ENCODE data around the gene RSPH3.
A peak's percentile ranks its signal among the peaks of the same experiment; 100 is the strongest.
"Not testable (repeated sequence)": the region's sequence is repeated elsewhere in the genome, so short reads cannot be mapped to it uniquely, and the experiment has no call there.

The RSPH3 gene

GRCh38 chr6:158999666-159000403 lies at the start of gene RSPH3:
TSS of gene RSPH3 (minus strand) at chr6:159000202. CDS start at chr6:158999550, 652 bp downstream.
- peak; percentile 97 for DNase-seq

GRCh38 chr6:159047891-159048685 lies 48.1 kb upstream of the RSPH3 start:
- no peak for DNase-seq

- DNase-seq = no peak
Observed at GRCh38 chr6:159045801-159046200, 45.8 kb upstream of the RSPH3 start.

- DNase-seq = peak; percentile 88
Observed at GRCh38 chr6:159044899-159045727, 45.1 kb upstream of the RSPH3 start, which contains the start of gene TAGAP. TSS of gene TAGAP (minus strand) at chr6:159044991. CDS start at chr6:159044146, 845 bp downstream.

GRCh38 chr6:159043947-159044346 lies 43.9 kb upstream of the RSPH3 start:
- DNase-seq = no peak

GRCh38 chr6:159043251-159043650 lies 43.2 kb upstream of the RSPH3 start:
- no peak for DNase-seq

- no peak for DNase-seq
Observed at GRCh38 chr6:159042826-159043181, 42.8 kb upstream of the RSPH3 start.

GRCh38 chr6:159042003-159042825 lies 42.2 kb upstream of the RSPH3 start:
- DNase-seq = peak; percentile 90

- no peak for DNase-seq
Observed at GRCh38 chr6:159041181-159041580, 41.2 kb upstream of the RSPH3 start.

- no peak for DNase-seq
Observed at GRCh38 chr6:159039885-159040258, 39.9 kb upstream of the RSPH3 start.

- no peak for DNase-seq
Observed at GRCh38 chr6:159038914-159039884, 39.2 kb upstream of the RSPH3 start.

- DNase-seq = not testable (repeated sequence)
Observed at GRCh38 chr6:159038318-159038717, 38.3 kb upstream of the RSPH3 start.

- DNase-seq = no peak
Observed at GRCh38 chr6:159037756-159038290, 37.8 kb upstream of the RSPH3 start.

GRCh38 chr6:159036673-159037072 lies 36.7 kb upstream of the RSPH3 start:
- no peak for DNase-seq

- DNase-seq = no peak
Observed at GRCh38 chr6:159035891-159036290, 35.9 kb upstream of the RSPH3 start.

GRCh38 chr6:159033160-159034049 lies 33.4 kb upstream of the RSPH3 start:
- DNase-seq = no peak

GRCh38 chr6:159031846-159032245 lies 31.8 kb upstream of the RSPH3 start:
- DNase-seq = no peak

- no peak for DNase-seq
Observed at GRCh38 chr6:159030168-159030567, 30.2 kb upstream of the RSPH3 start.

GRCh38 chr6:159025224-159025623 lies 25.2 kb upstream of the RSPH3 start:
- DNase-seq = not testable (repeated sequence)

- no peak for DNase-seq
Observed at GRCh38 chr6:159023893-159024292, 23.9 kb upstream of the RSPH3 start.

Data from DMS53 (cell line).